ENCODE data around the gene USP48.

USP48 gene

GRCh38 chr1:21665711-21666575 is 117.0 kb downstream of the USP48 start:
- H2BK12ac ChIP-seq (ENCODE audit: low read length in 2 of 2), result no peak overlapping the region
- no peak overlapping the region for H3K4ac ChIP-seq (ENCODE audit: low read depth in 1 of 2, low read length in 2 of 2)
- no peak overlapping the region for H3K4me2 ChIP-seq (ENCODE audit: low read length, poor library complexity, severe bottlenecking)
- no peak overlapping the region for H2AK5ac ChIP-seq (ENCODE audit: low read length, severe bottlenecking)
- H2AFZ ChIP-seq (ENCODE audit: low read depth, low read length), result no peak overlapping the region
- no peak for DNase-seq
- no peak overlapping the region for H2BK15ac ChIP-seq (ENCODE audit: low read depth, poor library complexity, severe bottlenecking)
- H3K4me1 ChIP-seq (ENCODE audit: control insufficient read depth, insufficient read depth, low read depth, low read length), result peaks cover 18% of the 10 kb centered on the region
- H2BK120ac ChIP-seq (ENCODE audit: low read depth, low read length), result no peak overlapping the region
- no peak overlapping the region for H3K4me3 ChIP-seq (ENCODE audit: insufficient read depth in 1 of 2, low read depth in 1 of 2, low read length in 2 of 2)
- WGBS, result 87% methylated on average over 8 of the region's 8 CpGs
- no peak overlapping the region for H3K23ac ChIP-seq (ENCODE audit: low read length in 2 of 2)
- no peak overlapping the region for H3K14ac ChIP-seq (ENCODE audit: low read length in 2 of 2)
- H3K27ac ChIP-seq (ENCODE audit: low read length, poor library complexity, severe bottlenecking), result no peak overlapping the region
- H3K18ac ChIP-seq (ENCODE audit: low read depth in 1 of 2, low read length in 2 of 2), result no peak overlapping the region
- no peaks in the 10 kb centered on the region for H3K36me3 ChIP-seq (ENCODE audit: control insufficient read depth in 1 of 2, insufficient read depth in 2 of 2, low read depth in 1 of 2, low read length in 2 of 2)
- H3K9me3 ChIP-seq (ENCODE audit: control insufficient read depth, low read length), result no peaks in the 10 kb centered on the region
- H2BK5ac ChIP-seq (ENCODE audit: low read depth, low read length, poor library complexity, severe bottlenecking), result no peak overlapping the region
- H4K8ac ChIP-seq (ENCODE audit: low read length), result no peak overlapping the region
- peak overlapping the region; percentile 12 for H3K9ac ChIP-seq (ENCODE audit: low read length)
- no peaks in the 10 kb centered on the region for H3K79me1 ChIP-seq (replicated peaks; ENCODE audit: low read length, poor library complexity, severe bottlenecking)
- peaks cover 79 to 94% of the 10 kb centered on the region in 2 experiments for H3K27me3 ChIP-seq (ENCODE audit: control insufficient read depth in 1 of 2, insufficient read depth in 1 of 2, low read length in 2 of 2)
- H4K91ac ChIP-seq (ENCODE audit: low read length), result no peak overlapping the region

DNA sequence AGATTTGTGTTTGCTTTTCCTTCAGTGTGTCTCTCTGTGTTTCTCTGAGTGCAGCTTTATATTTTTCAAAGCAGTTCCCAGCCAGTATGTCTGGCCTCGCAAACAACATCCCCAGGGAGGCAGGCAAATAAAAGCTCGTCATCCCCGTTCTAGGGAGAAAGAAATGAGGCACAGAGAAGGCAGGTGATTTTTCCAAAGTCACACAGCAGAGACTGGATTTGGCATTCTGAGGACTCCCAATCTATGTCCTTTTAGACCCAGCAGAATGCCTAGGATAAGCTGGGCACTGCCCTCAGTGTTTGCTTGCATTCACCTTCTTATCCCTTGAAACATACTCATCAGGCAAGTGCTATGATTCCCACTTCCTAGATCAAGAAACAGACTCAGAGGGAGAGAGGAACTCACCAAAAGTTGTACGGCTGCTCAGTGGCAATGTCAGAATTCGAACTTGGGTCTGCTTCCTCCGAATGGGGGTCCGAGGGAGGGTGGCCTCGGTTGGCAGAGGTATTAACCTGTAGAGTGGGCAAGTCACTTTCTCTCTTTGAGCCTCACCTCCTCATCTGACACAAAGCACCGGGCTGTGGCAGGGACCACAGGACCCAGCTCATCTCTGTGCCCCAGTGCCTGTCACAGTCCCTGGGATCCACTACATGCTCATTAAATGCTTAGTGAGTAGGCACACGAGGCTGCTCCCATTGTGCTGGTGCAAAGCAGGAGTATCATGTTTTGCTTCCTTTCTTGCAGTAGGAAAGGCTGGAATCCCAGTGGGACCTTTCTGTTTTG is 118.0 kb downstream of the USP48 start:
- peaks cover 18% of the 10 kb centered on the region for H3K4me1 ChIP-seq (ENCODE audit: control insufficient read depth, insufficient read depth, low read depth, low read length)
- H2AFZ ChIP-seq (ENCODE audit: low read depth, low read length), result no peak overlapping the region
- H2BK120ac ChIP-seq (ENCODE audit: low read depth, low read length), result no peak overlapping the region
- no peak overlapping the region for H3K18ac ChIP-seq (ENCODE audit: low read depth in 1 of 2, low read length in 2 of 2)
- H3K9ac ChIP-seq (ENCODE audit: low read length), result no peak overlapping the region
- WGBS, result 72% methylated on average over 10 of the region's 10 CpGs
- H3K4ac ChIP-seq (ENCODE audit: low read depth in 1 of 2, low read length in 2 of 2), result no peak overlapping the region
- no peaks in the 10 kb centered on the region for H3K79me1 ChIP-seq (replicated peaks; ENCODE audit: low read length, poor library complexity, severe bottlenecking)
- no peak overlapping the region for H3K14ac ChIP-seq (ENCODE audit: low read length in 2 of 2)
- H3K27me3 ChIP-seq (ENCODE audit: control insufficient read depth in 1 of 2, insufficient read depth in 1 of 2, low read length in 2 of 2), result peaks cover 77 to 93% of the 10 kb centered on the region in 2 experiments
- no peak overlapping the region for H2BK15ac ChIP-seq (ENCODE audit: low read depth, poor library complexity, severe bottlenecking)
- DNase-seq, result no peak
- no peak overlapping the region for H2BK12ac ChIP-seq (ENCODE audit: low read length in 2 of 2)
- no peak overlapping the region for H3K4me2 ChIP-seq (ENCODE audit: low read length, poor library complexity, severe bottlenecking)
- H4K8ac ChIP-seq (ENCODE audit: low read length), result no peak overlapping the region
- H3K23ac ChIP-seq (ENCODE audit: low read length in 2 of 2), result no peak overlapping the region
- H3K4me3 ChIP-seq (ENCODE audit: insufficient read depth in 1 of 2, low read depth in 1 of 2, low read length in 2 of 2), result no peak overlapping the region
- H2BK5ac ChIP-seq (ENCODE audit: low read depth, low read length, poor library complexity, severe bottlenecking), result no peak overlapping the region
- no peaks in the 10 kb centered on the region for H3K9me3 ChIP-seq (ENCODE audit: control insufficient read depth, low read length)
- no peak overlapping the region for H3K27ac ChIP-seq (ENCODE audit: low read length, poor library complexity, severe bottlenecking)
- no peaks in the 10 kb centered on the region for H3K36me3 ChIP-seq (ENCODE audit: control insufficient read depth in 1 of 2, insufficient read depth in 2 of 2, low read depth in 1 of 2, low read length in 2 of 2)
- no peak overlapping the region for H2AK5ac ChIP-seq (ENCODE audit: low read length, severe bottlenecking)
- H4K91ac ChIP-seq (ENCODE audit: low read length), result no peak overlapping the region

GRCh38 chr1:21663951-21664805 is 118.8 kb downstream of the USP48 start:
- H3K9ac ChIP-seq (ENCODE audit: low read length), result no peak overlapping the region
- no peak overlapping the region for H2BK12ac ChIP-seq (ENCODE audit: low read length in 2 of 2)
- H3K18ac ChIP-seq (ENCODE audit: low read depth in 1 of 2, low read length in 2 of 2), result no peak overlapping the region
- no peak overlapping the region for H2BK120ac ChIP-seq (ENCODE audit: low read depth, low read length)
- H3K4me2 ChIP-seq (ENCODE audit: low read length, poor library complexity, severe bottlenecking), result no peak overlapping the region
- H2BK5ac ChIP-seq (ENCODE audit: low read depth, low read length, poor library complexity, severe bottlenecking), result no peak overlapping the region
- WGBS, result 69% methylated on average over 14 of the region's 16 CpGs
- H3K9me3 ChIP-seq (ENCODE audit: control insufficient read depth, low read length), result no peaks in the 10 kb centered on the region
- no peaks in the 10 kb centered on the region for H3K36me3 ChIP-seq (ENCODE audit: control insufficient read depth in 1 of 2, insufficient read depth in 2 of 2, low read depth in 1 of 2, low read length in 2 of 2)
- no peak overlapping the region for H2AFZ ChIP-seq (ENCODE audit: low read depth, low read length)
- no peak overlapping the region for H2BK15ac ChIP-seq (ENCODE audit: low read depth, poor library complexity, severe bottlenecking)
- no peak overlapping the region for H3K27ac ChIP-seq (ENCODE audit: low read length, poor library complexity, severe bottlenecking)
- no peak overlapping the region for H3K23ac ChIP-seq (ENCODE audit: low read length in 2 of 2)
- no peaks in the 10 kb centered on the region for H3K79me1 ChIP-seq (replicated peaks; ENCODE audit: low read length, poor library complexity, severe bottlenecking)
- peaks cover 17% of the 10 kb centered on the region for H3K4me1 ChIP-seq (ENCODE audit: control insufficient read depth, insufficient read depth, low read depth, low read length)
- peaks cover 78 to 93% of the 10 kb centered on the region in 2 experiments for H3K27me3 ChIP-seq (ENCODE audit: control insufficient read depth in 1 of 2, insufficient read depth in 1 of 2, low read length in 2 of 2)
- DNase-seq, result no peak
- H3K4me3 ChIP-seq (ENCODE audit: insufficient read depth in 1 of 2, low read depth in 1 of 2, low read length in 2 of 2), result no peak overlapping the region
- H4K91ac ChIP-seq (ENCODE audit: low read length), result no peak overlapping the region
- H3K4ac ChIP-seq (ENCODE audit: low read depth in 1 of 2, low read length in 2 of 2), result no peak overlapping the region
- no peak overlapping the region for H3K14ac ChIP-seq (ENCODE audit: low read length in 2 of 2)
- H2AK5ac ChIP-seq (ENCODE audit: low read length, severe bottlenecking), result no peak overlapping the region
- no peak overlapping the region for H4K8ac ChIP-seq (ENCODE audit: low read length)
